ENCODE measurements around the gene COQ5. TPM values are rescaled to one million over a fixed set of nuclear protein-coding genes. Genes with fewer than 3 reads are reported as not detected.

The COQ5 gene
- polyA plus RNA-seq, 1 donor (not counting 4 experiments of a cell fraction or from before 2014, with no cell fraction given), result 38.7 TPM

GRCh38 chr12:120469450-120470149 lies 59.4 kb downstream of the COQ5 start, which contains the start of gene SRSF9:
SRSF9 (minus strand) TSS chr12:120469748; CDS start chr12:120469609, 139 bp downstream.
- H3K79me2 ChIP-seq (ENCODE audit: control insufficient read depth, insufficient read depth, low read length), result peaks cover 68% of the 10 kb centered on the region
- peaks cover 11% of the 10 kb centered on the region for H4K20me1 ChIP-seq (ENCODE audit: control insufficient read depth, extremely low read depth, insufficient read depth, low read length)
- peak within 1 kb of the TSS; percentile 90 to 97 (median 91) for H3K4me3 ChIP-seq (ENCODE audit: control insufficient read depth in 2 of 3, extremely low read depth in 1 of 3, insufficient read depth in 2 of 3, low read depth in 1 of 3, low read length in 3 of 3)
- no peaks in the 10 kb centered on the region for H3K9me3 ChIP-seq (ENCODE audit: control insufficient read depth, low read depth, low read length)
- H3K4me1 ChIP-seq (ENCODE audit: control insufficient read depth, extremely low read depth, insufficient read depth, low read length), result peaks cover 22% of the 10 kb centered on the region
- TF ChIP-seq CTCF (optimal IDR thresholded peaks at IDR 0.05 in 1 of 3, IDR thresholded peaks at IDR 0.05 in 1 of 3, conservative IDR thresholded peaks at IDR 0.05 in 1 of 3; ENCODE audit: extremely low read depth in 1 of 3, insufficient read depth in 2 of 3, low read length in 3 of 3) (peak; percentile 79 to 88 (median 83)), EZH2 (IDR thresholded peaks at IDR 0.05; ENCODE audit: low read length) (no peak)
- peaks cover 3 to 13% of the 10 kb centered on the region in 2 experiments for H3K36me3 ChIP-seq (ENCODE audit: control insufficient read depth in 2 of 2, extremely low read depth in 1 of 2, insufficient read depth in 2 of 2, low read length in 2 of 2)
- peak; percentile 78 for DNase-seq (ENCODE audit: low read depth, low spot score)
- FAIRE-seq, result no peak
- peak within 1 kb of the TSS; percentile 77 for H3K27ac ChIP-seq (ENCODE audit: control insufficient read depth, insufficient read depth, low read length)
- H3K4me2 ChIP-seq (ENCODE audit: control insufficient read depth, extremely low read depth, insufficient read depth, low read depth, low read length), result peak within 1 kb of the TSS; percentile 99
- H2AFZ ChIP-seq (ENCODE audit: control insufficient read depth, low read length), result peak within 1 kb of the TSS; percentile 90
- dilution Hi-C loops (cut with MboI; ENCODE audit: extremely low pct_ligation_motif_present, low sequenced_read_pairs), result no loop called here
- no peaks in the 10 kb centered on the region for H3K9me1 ChIP-seq (ENCODE audit: control insufficient read depth, extremely low read depth, insufficient read depth, low read length)
- H3K9ac ChIP-seq (ENCODE audit: control insufficient read depth, extremely low read depth, insufficient read depth, low read length), result peak within 1 kb of the TSS; percentile 87
- no peaks in the 10 kb centered on the region for H3K27me3 ChIP-seq (ENCODE audit: control insufficient read depth, extremely low read depth, insufficient read depth, low read length)

- Histone ChIP-seq H3K79me2 (ENCODE audit: control insufficient read depth, insufficient read depth, low read length) (peaks cover 72% of the 10 kb centered on the region), H3K4me2 (ENCODE audit: control insufficient read depth, extremely low read depth, insufficient read depth, low read depth, low read length) (peak overlapping the region; percentile 86), H3K27ac (ENCODE audit: control insufficient read depth, insufficient read depth, low read length) (peak overlapping the region; percentile 77), H3K27me3 (ENCODE audit: control insufficient read depth, extremely low read depth, insufficient read depth, low read length) (no peaks in the 10 kb centered on the region), H2AFZ (ENCODE audit: control insufficient read depth, low read length) (peak overlapping the region; percentile 49), H3K9me1 (ENCODE audit: control insufficient read depth, extremely low read depth, insufficient read depth, low read length) (no peaks in the 10 kb centered on the region), H4K20me1 (ENCODE audit: control insufficient read depth, extremely low read depth, insufficient read depth, low read length) (peaks cover 11% of the 10 kb centered on the region), H3K4me1 (ENCODE audit: control insufficient read depth, extremely low read depth, insufficient read depth, low read length) (peaks cover 15% of the 10 kb centered on the region), H3K36me3 (ENCODE audit: control insufficient read depth in 2 of 2, extremely low read depth in 1 of 2, insufficient read depth in 2 of 2, low read length in 2 of 2) (peaks cover 6 to 17% of the 10 kb centered on the region in 2 experiments), H3K9ac (ENCODE audit: control insufficient read depth, extremely low read depth, insufficient read depth, low read length) (peak overlapping the region; percentile 87), H3K9me3 (ENCODE audit: control insufficient read depth, low read depth, low read length) (no peaks in the 10 kb centered on the region), H3K4me3 (ENCODE audit: control insufficient read depth in 2 of 3, extremely low read depth in 1 of 3, insufficient read depth in 2 of 3, low read depth in 1 of 3, low read length in 3 of 3) (peak overlapping the region; percentile 90 to 97 (median 91))
- dilution Hi-C loops (cut with MboI; ENCODE audit: extremely low pct_ligation_motif_present, low sequenced_read_pairs), result no loop called here
- DNase-seq (ENCODE audit: low read depth, low spot score) (no peak), FAIRE-seq (no peak)
- TF ChIP-seq EZH2 (IDR thresholded peaks at IDR 0.05; ENCODE audit: low read length) (no peak), CTCF (optimal IDR thresholded peaks at IDR 0.05 in 1 of 3, IDR thresholded peaks at IDR 0.05 in 1 of 3, conservative IDR thresholded peaks at IDR 0.05 in 1 of 3; ENCODE audit: extremely low read depth in 1 of 3, insufficient read depth in 2 of 3, low read length in 3 of 3) (peak in 1 of 3 experiments; percentile 30)
Measured at GRCh38 chr12:120468821-120469449, 60.0 kb downstream of the COQ5 start.
